HepG2 (cell line): ENCODE results near the gene ZNF331. TPM values are rescaled to one million over a fixed set of nuclear protein-coding genes. Genes with fewer than 3 reads are reported as not detected.

Source experiments
- ATAC-seq: fragments of 200-7000 bp; cut with Tn5 transposase; 3 replicates; pipeline ENCODE4 v1.9.1; 2020; ENCODE audit warnings: mild to moderate bottlenecking, moderate library complexity
- BruUV-seq: library from RNA; stranded (reverse); fragments of 400-500 nt; replicated peaks from 2 replicates; lab custom pipeline; 2021; lab: Mats Ljungman, UMichigan
- CTCF ChIA-PET: fragments of 300-600 bp; formaldehyde crosslinking; extraction: SDS; loops from one replicate; lab custom pipeline; 2021; ENCODE audit warnings: low total read pairs, inconsistent platforms, low intra/inter-chr PET ratio; lab: Yijun Ruan, JAX
- POLR2A ChIA-PET: fragments of 350-600 bp; sonication (Branson Sonifier 250); formaldehyde crosslinking; loops from one replicate; lab custom pipeline; 2020; ENCODE audit warnings: antibody characterized with exemption, inconsistent platforms; lab: Yijun Ruan, JAX
- DNase-seq: peaks from one replicate; pipeline ENCODE4 v3.0.0-alpha.2; 2015; ENCODE audit warnings: low spot score
- FAIRE-seq: peaks from 3 replicates; lab custom pipeline; 2011; peaks lifted over from hg19 to GRCh38; lab: Jason Lieb, UNC
- H2AFZ ChIP-seq: one replicate; pipeline ENCODE4 v1.6.1; 2011; ENCODE audit warnings: low read length, inconsistent platforms
- H3K27ac ChIP-seq: fragments of 300-600 bp; 3 replicates; pipeline ENCODE4 v1.8.0; 2011; ENCODE audit warnings: mixed run types, mild to moderate bottlenecking, mixed read lengths, low read length, inconsistent platforms; ENCODE audit not compliant: insufficient read depth; ENCODE audit errors: extremely low read length
- H3K27me3 ChIP-seq, 2 experiments: fragments of 200-600 bp in 1 of 2; 2 replicates in 1 of 2; 3 replicates in 1 of 2; pipeline versions ENCODE4 v1.6.0 to v1.8.0; 2011; ENCODE audit warnings: low read length in 2 of 2, mild to moderate bottlenecking in 2 of 2, moderate library complexity in 2 of 2, inconsistent platforms in 1 of 2; ENCODE audit not compliant: insufficient read depth in 2 of 2, control insufficient read depth in 1 of 2
- H3K36me3 ChIP-seq, 2 experiments: fragments of 200-600 bp in 1 of 2; replicated peaks in 1 of 2; 2 replicates in 1 of 2; 3 replicates in 1 of 2; pipeline versions ENCODE4 v1.5.1 to v1.8.0; 2011; ENCODE audit warnings: low read length in 2 of 2, inconsistent platforms in 1 of 2; ENCODE audit not compliant: insufficient read depth in 2 of 2, control insufficient read depth in 1 of 2
- H3K4me1 ChIP-seq: 2 replicates; pipeline ENCODE4 v1.5.1; 2012; ENCODE audit warnings: low read length, inconsistent platforms; ENCODE audit not compliant: insufficient read depth
- H3K4me2 ChIP-seq: 2 replicates; pipeline ENCODE4 v1.6.0; 2011; ENCODE audit warnings: low read depth, low read length, inconsistent platforms
- H3K4me3 ChIP-seq, 3 experiments: fragments of 200-600 bp in 1 of 3; sonication (generic), shearing (Covaris generic) in 1 of 3; replicated peaks in 1 of 3; 2 replicates each; pipeline ENCODE4 v1.5.1; 2011 to 2016; ENCODE audit warnings: low read length in 3 of 3, inconsistent platforms in 2 of 3, low read depth in 2 of 3, mild to moderate bottlenecking in 2 of 3, control low read depth in 1 of 3, mixed read lengths in 1 of 3; ENCODE audit not compliant: insufficient read depth in 1 of 3
- H3K79me2 ChIP-seq: one replicate; pipeline ENCODE4 v1.6.1; 2011; ENCODE audit warnings: low read length, inconsistent platforms; ENCODE audit not compliant: insufficient read depth
- H3K9ac ChIP-seq: 2 replicates; pipeline ENCODE4 v1.6.0; 2011; ENCODE audit warnings: mild to moderate bottlenecking, low read depth, low read length, inconsistent platforms; ENCODE audit not compliant: insufficient read depth
- H3K9me3 ChIP-seq: 2 replicates; pipeline ENCODE4 v1.5.1; 2012; ENCODE audit warnings: mild to moderate bottlenecking, low read length
- H4K20me1 ChIP-seq: 2 replicates; pipeline ENCODE4 v1.6.0; 2011; ENCODE audit warnings: inconsistent platforms, mild to moderate bottlenecking, low read length, moderate library complexity; ENCODE audit not compliant: insufficient read depth
- CREB1 ChIP-seq, 2 experiments: fragments of 450-650 bp in 1 of 2; IDR thresholded peaks; 2 replicates each; pipeline ENCODE4 v1.6.1; 2016 to 2017; ENCODE audit warnings: control low read depth in 1 of 2, mild to moderate bottlenecking in 1 of 2, missing compliant biosample characterization in 1 of 2, missing genetic modification characterization in 1 of 2
- MIER3 ChIP-seq: IDR thresholded peaks from 2 replicates; pipeline ENCODE4 v1.6.1; 2016; ENCODE audit warnings: missing compliant biosample characterization, borderline replicate concordance
- POLR2AphosphoS2 ChIP-seq: IDR thresholded peaks from 2 replicates; pipeline ENCODE4 v1.6.1; 2011; ENCODE audit warnings: low read depth, low read length, improper control_type of control experiment
- PRDM15 ChIP-seq: sonication (generic); formaldehyde crosslinking; IDR thresholded peaks from 2 replicates; pipeline ENCODE4 v1.4.0; 2020; ENCODE audit warnings: missing genetic modification reagents
- REPIN1 ChIP-seq: sonication (generic); formaldehyde crosslinking; IDR thresholded peaks from 2 replicates; pipeline ENCODE4 v1.8.0; 2022; ENCODE audit warnings: missing genetic modification reagents, low read depth, mild to moderate bottlenecking, borderline replicate concordance
- ZGPAT ChIP-seq: IDR thresholded peaks from 2 replicates; pipeline ENCODE4 v1.6.1; 2016; ENCODE audit warnings: mild to moderate bottlenecking
- WGBS: methylation state at CpG from one replicate; pipeline ENCODE4 v1.1.6; 2017; ENCODE audit warnings: low lambda C conversion rate; 5-methylcytosine and 5-hydroxymethylcytosine counted together
- in situ Hi-C: cut with HindIII; loops from 2 replicates; pipeline ENCODE4 v1.10.0; 2017; ENCODE audit warnings: low pct_unique_long_range_greater_than_20kb; ENCODE audit not compliant: extremely low pct_ligation_motif_present
- intact Hi-C: fragments of 100-400 bp; cut with micrococcal nuclease; formaldehyde crosslinking; loops from one replicate; pipeline ENCODE4 v1.10.0; 2022; ENCODE audit not compliant: unreplicated experiment
- polyA plus RNA-seq, 8 experiments: library from polyadenylated mRNA; depleted of rRNA in 3 of 8; stranded (reverse) in 7 of 8; unstranded in 1 of 8; fragments of >200 nt; fragmentation: Illumina TruSeq in 4 of 8; extraction: Trizol in 4 of 8; gene quantifications; 2 replicates each; pipeline versions ENCODE4 v1.2.1 to v1.2.3, GENCODE V29; 2011 to 2016; ENCODE audit warnings: low read depth in 4 of 8, missing spikeins in 1 of 8, mixed read lengths in 1 of 8; ENCODE audit not compliant: insufficient read depth in 1 of 8
- total RNA-seq, 5 experiments: library from RNA; depleted of rRNA; stranded (reverse); fragments of >200 nt; fragmentation: Illumina TruSeq; extraction: Trizol; gene quantifications; 2 replicates each; pipeline ENCODE4 v1.2.3, GENCODE V29; 2016; ENCODE audit warnings: low read depth in 1 of 5

Gene ZNF331
- total and polyA plus RNA-seq, 2 of the 13 experiments (the other 11 are each of a cell fraction or from before 2014, with no cell fraction given): 8.2 to 13.3 TPM

GRCh38 chr19:53577968-53578367 is 40.0 kb downstream of the ZNF331 start:
- in situ Hi-C loops: no loop called here
- DNase-seq: no peak
- H3K4me2 ChIP-seq: no peak overlapping the region
- no peak for ATAC-seq
- H3K79me2 ChIP-seq: no peaks in the 10 kb centered on the region
- POLR2A ChIA-PET: no interaction called here
- H3K9ac ChIP-seq: no peak overlapping the region
- no TSS peak for BruUV-seq
- no peak for TF ChIP-seq ZGPAT (CRISPR knock-in tag)
- no peak for TF ChIP-seq PRDM15 (CRISPR knock-in tag)
- no peak for TF ChIP-seq POLR2AphosphoS2
- no peak for TF ChIP-seq REPIN1 (CRISPR knock-in tag)
- TF ChIP-seq CREB1 (IDR thresholded peaks at IDR 0.05): no peak
- no peak for TF ChIP-seq CREB1 (CRISPR knock-in tag; IDR thresholded peaks at IDR 0.05)
- TF ChIP-seq MIER3 (CRISPR knock-in tag): no peak
- TF ChIP-seq, all 625 proteins: peak for 0
- CTCF ChIA-PET: no interaction called here
- H3K27me3 ChIP-seq: no peaks in the 10 kb centered on the region
- peaks cover 43% of the 10 kb centered on the region for H3K4me1 ChIP-seq
- FAIRE-seq: no peak
- H3K36me3 ChIP-seq: peaks cover 15 to 30% of the 10 kb centered on the region in 2 experiments
- no peaks in the 10 kb centered on the region for H4K20me1 ChIP-seq
- no peak overlapping the region for H3K4me3 ChIP-seq
- H3K9me3 ChIP-seq: peaks cover 21% of the 10 kb centered on the region
- H3K27ac ChIP-seq: no peak overlapping the region
- WGBS: 99% methylated on average over 12 of the region's 12 CpGs
- intact Hi-C loops: no loop called here
- H2AFZ ChIP-seq: no peak overlapping the region
